NCI-H2081 treated with DMSO at 0.1 percent for 48 hours (cell line): ENCODE data around the gene STAC.
"Not testable (repeated sequence)": the region's sequence is repeated elsewhere in the genome, so short reads cannot be mapped to it uniquely, and the experiment has no call there.

Experiments used
- DNase-seq: peaks from one replicate; lab custom pipeline; 2025; lab: John Stamatoyannopoulos, UW

STAC gene

DNA sequence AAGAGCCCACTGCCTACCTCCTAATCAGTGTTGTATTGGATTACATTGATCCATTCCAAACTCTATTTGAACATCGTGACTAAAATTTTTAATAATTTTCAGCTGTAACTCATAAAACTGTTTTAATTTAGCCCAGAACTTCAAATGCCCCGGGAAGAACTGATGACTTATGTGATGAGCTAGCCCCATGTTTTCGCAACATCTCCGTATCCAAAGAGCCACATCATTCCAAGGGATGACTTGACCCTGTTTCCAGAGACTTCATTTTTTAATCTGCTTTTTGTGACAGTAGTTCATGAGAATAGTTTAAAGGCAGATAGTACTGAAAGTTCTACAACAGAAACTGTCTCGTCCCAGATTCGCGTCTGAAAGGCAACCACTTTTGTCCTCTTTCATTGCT, 97.4 kb downstream of the STAC start:
- DNase-seq = no peak

DNA sequence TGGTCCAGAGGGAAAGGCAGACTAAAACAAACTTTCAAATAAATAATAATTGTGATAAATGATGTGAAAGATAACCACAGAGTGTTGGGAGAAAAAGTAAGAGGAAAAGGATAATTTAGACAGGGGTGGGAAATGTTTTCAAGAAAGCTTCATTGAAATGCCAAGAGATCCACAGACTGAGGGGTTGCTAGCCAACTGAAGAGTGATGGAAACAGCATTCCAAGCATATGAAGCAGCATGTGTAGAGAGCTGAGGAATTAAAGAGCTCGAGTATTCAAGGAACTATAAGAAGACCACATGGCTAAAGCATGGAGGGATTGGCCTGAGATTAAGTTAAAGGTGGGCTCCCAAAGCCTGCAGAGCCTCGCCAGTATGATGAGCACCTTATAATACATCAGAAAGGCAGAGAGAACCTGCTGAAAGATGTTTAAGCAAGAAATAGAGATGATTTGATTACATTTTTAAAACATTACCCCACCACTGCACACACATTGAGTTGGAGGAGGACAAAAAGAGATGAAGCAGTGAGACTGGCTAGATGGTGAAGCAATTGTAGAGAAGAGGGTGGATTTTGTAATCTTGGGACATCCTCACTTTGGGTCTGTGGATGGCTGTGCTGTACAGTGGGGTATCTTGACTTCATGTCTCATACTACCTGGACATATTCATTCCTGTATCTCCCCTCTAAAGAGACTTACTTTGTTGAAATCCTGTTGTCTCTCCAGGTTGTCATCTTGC, 100.8 kb downstream of the STAC start:
- no peak for DNase-seq

DNA sequence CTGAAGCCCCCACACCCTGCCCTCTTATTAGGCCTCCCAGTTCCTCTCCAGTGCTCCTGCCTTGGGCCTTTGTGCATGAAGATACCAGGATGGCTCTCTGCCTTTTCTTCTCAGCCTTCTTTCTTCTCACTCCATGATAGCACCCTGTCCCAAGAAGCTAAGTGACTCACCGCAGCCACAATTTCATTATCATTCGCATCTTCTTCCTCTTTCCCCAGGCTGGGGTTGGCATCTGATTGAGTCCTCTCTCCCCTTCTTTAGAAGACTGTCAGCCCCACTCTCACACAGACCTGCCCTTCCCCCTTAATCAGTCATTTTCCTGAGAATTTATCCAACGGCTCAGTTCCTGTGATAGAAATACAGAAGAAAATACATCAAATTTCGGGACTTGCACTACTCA, 102.0 kb downstream of the STAC start:
- no peak for DNase-seq

DNA sequence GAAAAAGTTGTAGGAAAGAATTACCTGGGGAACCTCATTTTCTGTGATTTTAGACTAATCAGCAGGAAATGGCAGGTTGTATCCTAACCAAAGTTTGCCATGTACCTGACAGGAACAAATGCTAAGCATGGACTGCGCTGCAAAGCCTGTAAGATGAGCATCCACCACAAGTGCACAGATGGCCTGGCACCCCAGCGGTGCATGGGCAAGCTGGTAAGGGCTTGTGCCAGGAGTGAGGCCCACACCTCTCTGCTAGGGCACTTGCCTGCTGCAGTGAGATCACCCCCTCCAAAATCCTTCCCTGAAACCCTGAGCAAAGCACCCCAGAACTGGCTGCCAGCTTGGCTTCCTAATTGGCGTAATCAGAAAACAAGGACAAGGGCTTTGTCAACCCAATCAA, 102.6 kb downstream of the STAC start:
- no peak for DNase-seq

DNA sequence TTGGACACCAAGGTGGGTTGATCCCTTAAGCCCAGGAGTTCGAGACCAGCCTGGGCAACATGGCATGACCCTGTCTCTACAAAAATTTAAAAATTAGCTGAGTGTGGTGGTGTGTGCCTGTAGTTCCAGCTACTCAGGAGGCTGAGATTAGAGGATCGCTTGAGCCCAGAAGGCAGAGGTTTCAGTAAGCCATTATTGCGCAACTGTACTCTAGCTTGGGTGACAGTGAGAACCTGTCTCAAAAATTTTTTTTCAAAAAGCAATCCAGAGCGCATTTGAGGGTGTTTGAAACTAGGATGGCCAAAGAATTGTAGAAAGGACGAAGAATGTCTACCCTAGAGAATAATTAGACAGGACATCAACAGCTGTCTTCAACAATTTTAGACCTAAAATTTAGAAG, 103.4 kb downstream of the STAC start:
- DNase-seq = no peak

DNA sequence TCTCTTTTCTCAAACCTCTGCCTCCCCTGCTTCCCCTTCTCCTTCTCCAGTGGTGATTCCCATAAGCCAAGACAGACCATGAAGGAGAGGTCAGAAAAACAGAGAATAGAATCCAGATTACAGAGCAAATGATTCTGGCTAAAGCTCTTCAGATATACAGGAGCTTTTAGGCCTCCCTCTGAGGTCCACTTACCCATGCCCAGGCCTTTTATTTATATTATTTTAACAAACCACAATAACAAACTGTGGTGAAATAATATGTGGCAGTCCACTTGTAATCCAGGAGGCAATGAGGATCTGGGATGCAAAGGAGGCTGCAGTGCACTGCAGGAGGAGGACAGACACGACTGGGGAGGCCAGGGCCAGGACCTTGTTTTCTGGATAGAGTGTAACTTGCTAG, 104.1 kb downstream of the STAC start:
- no peak for DNase-seq

DNA sequence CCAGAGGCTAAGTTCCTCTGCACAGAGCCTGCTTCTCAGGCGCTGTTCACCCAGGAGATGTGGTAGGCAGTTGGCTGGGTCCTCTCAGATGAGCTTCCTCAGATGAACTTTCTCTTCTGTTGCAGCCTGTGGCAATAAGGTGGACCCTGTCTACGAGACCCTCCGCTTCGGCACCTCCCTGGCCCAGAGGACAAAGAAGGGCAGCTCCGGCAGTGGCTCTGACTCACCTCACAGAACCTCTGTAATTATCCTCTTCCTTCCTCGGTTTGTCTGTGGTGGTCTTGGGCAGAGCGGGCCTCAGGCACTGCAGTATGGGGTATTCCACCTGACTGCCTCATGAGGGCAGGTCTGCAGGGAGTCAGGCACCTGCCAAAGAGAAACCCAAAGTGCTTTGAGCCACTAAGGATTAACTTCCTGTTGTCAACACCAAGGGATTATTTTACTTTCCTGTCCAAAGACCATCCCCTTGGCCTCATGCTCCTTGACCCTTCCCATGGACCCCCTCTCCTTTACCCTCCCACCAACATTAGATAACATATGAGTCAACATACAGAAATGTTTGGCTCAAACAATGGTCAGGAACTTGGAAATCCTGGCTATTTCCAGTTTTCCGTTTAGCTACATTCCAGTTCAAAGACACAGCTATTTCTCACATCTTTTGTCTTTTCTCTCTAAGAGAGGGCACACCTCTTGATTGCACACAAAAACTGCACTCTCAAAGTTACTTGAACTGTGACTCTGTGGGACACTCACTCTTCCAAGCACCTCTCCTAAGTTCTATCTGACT, 105.9 kb downstream of the STAC start:
- DNase-seq = no peak

DNA sequence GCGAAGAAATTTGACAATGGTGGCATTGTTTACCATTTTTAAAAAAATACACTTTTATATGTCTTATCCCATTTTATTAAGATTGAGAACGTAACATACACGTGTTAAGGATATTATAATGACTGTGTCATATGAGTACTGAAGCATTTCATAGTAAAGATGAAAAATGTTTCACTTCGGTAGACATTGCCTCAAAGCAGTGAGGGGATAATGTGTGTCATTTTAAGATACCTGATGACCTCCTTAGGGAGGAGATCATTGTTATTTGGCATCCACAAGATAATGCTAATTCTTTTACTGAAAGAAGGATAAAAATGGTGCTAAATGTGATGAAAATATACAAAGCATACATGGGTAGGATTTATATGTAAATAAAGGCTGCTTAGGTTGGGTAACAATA, 107.3 kb downstream of the STAC start:
- no peak for DNase-seq

DNA sequence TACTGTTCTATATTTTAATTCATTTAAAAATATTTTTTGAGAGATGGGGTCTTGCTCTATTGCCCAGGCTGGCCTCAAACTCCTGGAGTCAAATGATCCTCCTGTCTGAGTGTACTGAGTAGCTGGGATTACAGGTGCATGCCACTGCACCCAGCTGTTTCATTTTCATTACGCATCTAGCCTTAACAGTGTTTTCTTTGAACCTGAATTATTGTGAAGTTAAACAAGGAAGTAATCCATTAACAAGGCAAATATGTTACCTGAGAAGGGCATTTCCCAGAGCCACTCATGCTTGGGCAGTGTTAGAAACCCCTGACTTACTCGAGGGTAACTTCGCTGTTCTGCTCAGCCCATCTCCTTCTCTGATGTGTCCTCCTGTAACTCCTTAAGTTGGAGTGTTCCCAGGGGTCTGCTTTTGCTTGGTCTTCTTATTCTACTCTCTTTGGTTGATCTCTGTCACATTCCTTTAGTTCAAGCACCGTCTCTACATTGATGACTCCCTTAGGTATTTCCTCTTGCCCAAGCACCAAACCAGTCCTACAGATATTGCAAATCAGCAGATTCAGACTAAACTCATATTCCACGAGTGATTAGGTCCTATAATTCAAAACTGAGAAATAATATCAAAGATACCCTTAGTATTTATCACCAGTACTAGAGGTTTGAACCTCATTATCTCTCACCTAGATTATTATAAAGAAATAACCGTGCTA, 107.9 kb downstream of the STAC start:
- DNase-seq = no peak

DNA sequence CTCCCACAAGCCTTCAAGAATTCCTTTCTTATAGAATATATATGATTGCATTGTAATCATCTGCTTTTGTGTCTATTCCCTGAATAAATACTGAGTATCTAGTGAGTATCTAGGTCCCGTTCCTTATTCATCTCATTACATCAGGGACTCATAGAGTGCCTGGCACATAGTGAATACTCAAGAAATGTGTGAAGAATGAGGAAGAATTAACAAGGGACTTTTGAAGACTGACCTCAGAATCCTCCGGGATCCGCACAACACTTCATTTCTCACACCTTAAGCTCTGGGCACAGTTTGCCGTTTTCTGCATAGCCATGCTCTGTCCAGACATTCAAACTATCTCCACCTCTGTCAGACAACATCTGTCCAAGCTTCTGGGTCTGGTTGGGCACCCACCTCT, 108.8 kb downstream of the STAC start:
- no peak for DNase-seq

DNA sequence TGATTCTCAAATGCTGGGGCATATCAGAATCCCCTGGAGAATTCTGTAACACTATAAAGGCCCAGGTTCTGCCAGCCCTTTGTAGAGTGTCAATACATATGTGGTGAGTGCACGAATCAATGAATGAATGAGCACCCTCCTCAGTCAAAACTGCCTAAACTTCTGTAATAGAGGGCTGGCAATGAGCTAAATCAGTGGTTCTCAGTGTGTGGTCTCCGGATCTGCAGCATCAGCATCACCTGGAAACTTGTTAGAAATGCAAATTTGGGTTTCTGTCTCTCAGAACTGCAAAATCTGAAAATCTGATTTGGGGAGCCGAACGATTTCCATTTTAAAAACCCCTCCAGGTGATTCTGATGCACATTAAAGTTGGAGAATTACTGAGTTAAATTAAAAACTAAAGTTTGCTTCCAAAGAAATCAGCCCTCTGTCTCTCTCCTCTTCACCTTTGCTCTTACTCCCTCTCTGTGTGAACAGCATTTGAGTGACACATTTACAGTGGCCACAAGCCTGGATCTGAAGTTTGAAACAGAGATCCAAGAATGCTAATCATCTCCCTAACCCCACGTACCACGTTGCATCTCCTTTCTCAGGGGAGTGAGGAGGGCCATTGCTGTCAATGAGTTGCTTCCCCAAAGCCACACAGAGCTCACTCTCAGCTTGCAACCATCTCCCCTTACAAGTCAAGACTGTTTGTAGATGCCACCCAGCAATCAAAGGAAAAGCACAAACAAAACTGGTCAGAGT, 109.5 kb downstream of the STAC start:
- no peak for DNase-seq

DNA sequence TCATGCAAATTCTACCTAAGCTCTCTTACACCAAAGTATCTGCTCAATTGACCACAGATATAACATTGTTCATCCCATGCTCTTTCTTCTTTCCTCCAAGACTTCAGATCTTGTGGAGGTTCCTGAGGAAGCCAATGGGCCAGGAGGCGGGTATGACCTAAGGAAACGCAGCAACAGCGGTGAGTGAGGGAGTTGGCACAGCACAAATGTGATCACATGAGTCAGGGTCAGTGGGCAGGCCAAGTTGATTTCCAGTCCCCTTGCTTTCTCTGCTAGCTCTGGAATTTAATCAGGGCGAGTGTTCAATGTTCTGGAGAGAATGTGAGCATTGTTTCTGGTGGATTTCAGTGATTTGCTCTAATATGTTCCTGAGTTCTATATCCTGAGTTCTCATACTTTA, 112.7 kb downstream of the STAC start:
- no peak for DNase-seq

DNA sequence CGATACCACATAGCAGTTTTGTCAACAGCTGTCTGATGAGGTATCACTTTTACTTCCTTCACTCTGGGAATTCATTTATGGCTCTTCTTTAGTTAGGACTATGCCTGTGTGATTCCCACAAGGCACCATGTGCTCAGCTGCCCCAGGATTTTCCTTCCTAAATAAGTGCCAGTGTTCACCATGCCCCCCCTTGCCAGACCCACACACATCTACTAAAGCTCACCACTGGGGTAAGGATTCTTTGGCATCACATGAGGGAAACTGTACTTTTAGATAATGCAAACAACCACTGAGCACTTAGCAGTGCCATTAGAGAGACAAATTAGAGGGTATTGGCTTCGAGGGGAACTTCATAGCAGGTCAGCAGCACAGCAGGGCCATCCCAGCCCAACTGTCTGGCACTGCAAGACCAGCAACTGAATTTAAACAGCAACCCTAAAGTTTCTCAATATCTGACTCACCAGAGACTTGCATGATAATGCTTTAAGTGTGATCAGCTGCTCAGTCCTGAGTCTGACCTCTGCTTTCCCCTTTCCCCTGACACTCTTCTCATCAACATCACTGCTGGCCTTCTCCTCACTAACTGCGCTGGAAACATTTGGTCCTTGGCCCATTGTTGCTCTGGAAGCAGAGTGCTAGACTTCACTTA, 114.3 kb downstream of the STAC start:
- DNase-seq = no peak

DNA sequence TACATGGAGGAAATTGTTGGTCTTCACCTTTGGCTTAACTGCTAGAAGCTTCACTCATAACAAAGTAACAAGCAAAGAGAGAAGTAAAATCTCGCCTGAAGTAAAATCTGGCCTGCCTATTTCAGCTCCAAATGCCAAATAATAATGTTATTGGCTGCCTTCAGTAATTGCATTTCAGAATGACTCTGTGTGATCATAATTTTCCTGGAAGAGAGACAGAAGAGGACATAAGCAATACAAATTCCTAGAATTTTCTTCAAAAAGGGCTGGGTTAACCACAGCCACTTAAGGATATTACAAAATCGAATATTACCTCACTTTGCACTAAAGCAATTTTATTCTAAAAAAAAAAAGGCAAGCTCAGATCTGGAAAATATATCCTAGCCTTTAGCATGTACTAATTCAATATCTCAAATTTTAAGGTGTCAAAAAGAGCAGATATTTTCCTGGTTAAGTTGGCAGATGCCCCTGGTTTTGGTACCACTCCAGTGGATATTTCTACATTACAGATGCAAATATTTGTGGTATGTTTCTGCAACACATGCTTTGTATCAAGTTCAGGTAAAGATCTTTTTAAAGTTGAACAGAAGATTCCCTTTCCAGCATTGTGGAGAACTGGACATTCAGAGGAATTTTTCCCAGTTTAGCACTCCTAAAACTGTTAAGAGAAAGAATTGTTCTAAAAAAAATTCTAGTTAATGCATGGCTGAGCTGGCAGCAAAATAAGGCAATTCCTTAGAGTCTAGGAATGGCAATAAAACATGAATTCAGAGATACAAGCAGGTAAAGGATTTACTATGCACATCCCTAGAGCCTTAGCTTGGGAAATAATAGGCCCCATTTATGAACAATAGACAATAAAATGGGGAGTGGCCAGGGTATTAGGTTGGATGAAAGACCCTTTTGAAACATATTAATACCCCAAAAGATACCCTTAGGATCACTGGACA, 116.7 kb downstream of the STAC start:
- no peak for DNase-seq

DNA sequence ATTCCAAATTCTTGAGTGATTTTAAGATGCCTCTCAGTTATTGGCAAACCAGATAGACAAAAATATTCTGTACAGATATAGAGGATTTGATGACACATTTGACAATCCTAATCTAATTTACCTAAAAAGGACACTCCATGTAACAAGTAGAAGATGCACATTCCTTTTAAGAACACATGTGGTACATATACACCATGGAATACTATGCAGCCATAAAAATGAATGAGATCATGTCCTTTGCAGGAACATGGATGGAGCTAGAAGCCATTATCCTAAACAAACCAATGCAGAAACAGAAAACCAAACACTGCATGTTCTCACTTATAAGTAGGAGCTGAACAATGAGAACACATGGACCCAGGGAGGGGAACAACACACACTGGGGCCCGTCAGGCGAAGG, 119.7 kb downstream of the STAC start:
- not testable (repeated sequence) for DNase-seq

DNA sequence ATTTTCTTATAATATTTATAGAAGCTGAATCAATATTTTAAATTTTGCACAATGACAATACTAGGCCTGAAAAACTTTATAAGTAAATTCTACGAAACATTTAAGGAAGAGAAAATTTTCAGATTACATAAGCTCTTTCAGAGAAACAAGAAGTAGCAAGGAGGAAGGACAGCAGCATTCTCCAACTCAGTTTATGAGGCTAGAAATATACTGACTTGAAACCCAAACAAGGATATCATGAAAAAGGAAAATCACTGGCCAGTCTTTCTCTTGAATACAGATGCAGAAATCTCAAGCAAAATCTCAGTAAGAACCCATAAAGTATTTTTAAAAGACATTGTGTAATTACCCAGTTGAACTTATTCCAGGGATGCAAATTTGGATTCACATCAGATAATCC, 121.3 kb downstream of the STAC start:
- no peak for DNase-seq

DNA sequence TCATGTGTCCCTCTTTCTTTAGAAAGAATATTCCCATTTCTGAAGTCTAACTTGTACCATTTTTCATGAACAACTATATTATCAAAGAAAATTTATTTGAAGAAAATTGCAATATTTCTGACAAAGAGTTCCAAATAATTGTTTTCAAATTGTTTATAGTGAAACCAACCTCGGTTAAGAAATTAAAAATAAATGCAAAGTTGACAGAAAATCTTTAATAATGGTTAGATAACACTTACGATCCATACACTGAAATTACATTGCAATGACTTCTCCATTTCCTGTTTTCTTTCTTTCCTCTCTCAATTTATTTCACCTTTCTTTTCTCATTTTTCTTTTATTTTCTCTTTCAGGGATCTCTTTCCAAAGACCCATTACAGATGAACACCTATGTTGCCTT, 125.1 kb downstream of the STAC start:
- DNase-seq = no peak

DNA sequence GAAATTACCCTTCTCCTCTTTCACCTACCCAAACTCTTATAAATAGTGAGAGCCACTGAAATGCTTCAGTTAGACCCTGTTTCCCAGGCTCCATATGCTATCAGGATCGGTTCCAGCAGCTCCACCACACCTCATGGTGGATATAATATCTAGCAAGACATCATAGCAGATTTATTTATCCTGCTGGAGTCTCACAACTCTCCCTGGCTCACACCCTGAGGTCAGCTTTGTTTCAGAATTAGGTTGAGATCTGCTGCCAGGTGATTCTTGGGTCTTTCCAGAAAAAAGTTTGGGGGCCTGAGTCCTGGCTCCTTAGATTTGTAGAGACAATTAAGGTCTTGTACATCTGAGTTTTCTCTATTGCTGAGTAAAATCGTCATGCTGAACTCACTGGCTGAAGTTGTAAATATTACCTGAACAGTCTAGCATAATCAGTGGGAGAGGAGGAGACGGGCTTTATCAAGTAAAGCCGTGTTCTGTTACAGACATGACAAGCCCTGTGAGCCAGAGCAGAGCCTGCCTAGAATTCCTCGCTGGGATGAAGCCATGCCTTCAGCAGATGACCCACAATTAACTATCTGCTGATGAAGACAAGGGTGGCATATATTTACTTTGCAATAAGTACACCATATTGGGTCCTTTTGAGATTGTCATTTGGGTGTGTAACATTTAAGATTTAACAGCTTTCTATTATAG, 131.6 kb downstream of the STAC start:
- DNase-seq = no peak

DNA sequence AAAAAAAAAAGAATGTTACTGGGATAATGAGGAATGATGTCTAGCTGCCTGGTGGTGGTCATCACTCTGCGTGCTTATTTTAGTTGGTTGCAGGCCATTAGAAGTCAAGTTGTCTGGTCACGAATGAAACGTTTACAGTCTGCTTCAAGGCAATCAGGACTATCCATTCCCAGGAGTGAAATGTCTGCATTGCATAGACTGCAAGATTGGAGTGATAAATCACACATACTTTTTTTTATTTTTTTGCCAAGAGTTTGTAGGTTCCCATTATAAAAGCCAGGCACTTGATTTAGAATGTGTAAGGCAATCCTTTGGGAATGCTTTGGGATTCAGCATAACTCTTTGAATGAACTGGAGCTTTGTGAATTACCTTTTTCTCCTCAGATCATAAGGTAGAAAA, 132.3 kb downstream of the STAC start:
- no peak for DNase-seq

DNA sequence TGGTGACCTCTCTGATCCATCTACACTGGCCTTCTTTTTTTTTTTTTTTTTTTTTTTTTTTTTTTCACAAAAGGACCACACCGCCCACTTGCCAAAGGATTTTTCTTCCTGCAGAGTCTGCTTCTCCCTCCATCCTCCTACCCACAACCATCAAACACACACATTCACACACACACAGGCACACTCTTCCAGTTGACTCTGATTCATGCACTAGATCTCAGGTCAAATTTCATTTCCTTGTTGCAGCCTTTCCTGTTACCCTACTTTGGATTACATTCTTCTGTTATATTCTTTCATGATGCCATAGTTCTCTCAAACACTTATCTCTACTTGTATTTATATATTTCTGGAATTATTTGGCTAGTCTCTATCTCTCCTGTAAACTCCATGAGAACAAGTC, 133.9 kb downstream of the STAC start:
- DNase-seq = no peak
